DMS 273 (cell line): ENCODE data around the gene DUSP16.
"Not testable (repeated sequence)": the region's sequence is repeated elsewhere in the genome, so short reads cannot be mapped to it uniquely, and the experiment has no call there.

Experiments
- DNase-seq: peaks from one replicate; lab custom pipeline; 2025; ENCODE audit not compliant: unreplicated experiment; lab: John Stamatoyannopoulos, UW

DUSP16 gene

GRCh38 chr12:12522657-12523056 lies 40.0 kb downstream of the DUSP16 start:
- not testable (repeated sequence) for DNase-seq

- no peak for DNase-seq
Observed at GRCh38 chr12:12521888-12522287, 40.8 kb downstream of the DUSP16 start.

- no peak for DNase-seq
Observed at GRCh38 chr12:12521044-12521485, 41.6 kb downstream of the DUSP16 start.

GRCh38 chr12:12520273-12520672 lies 42.4 kb downstream of the DUSP16 start:
- DNase-seq = no peak

DNA sequence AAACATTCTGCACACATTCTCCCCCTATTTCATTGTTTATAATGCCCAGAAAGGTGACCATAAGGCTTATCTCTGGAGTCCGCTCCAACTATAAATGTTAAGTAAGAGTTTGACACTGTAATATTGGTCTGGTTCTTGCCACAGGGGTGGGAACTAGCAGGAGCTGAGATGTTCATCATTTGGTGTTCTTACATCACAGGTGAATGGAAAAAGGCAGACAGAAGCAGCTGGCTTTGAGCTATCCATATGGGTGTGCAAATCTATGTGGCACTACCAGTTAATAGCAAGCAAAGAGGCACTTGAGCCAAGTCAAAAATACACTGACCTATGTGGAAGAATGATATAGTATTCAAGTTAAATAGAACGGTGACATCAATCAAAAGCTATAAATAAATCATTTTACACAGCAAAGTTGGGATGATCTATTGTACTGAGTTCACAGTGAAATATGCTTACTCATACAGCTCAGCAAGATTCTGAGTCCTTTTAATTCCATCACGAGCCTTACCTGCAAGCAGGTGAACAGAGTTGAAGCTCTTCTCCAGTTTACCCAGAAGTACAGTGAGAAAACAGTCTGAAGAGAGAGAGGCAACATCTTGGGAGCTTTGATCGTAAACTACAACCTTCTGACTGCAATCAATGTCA lies 43.2 kb downstream of the DUSP16 start:
- DNase-seq = no peak

DNA sequence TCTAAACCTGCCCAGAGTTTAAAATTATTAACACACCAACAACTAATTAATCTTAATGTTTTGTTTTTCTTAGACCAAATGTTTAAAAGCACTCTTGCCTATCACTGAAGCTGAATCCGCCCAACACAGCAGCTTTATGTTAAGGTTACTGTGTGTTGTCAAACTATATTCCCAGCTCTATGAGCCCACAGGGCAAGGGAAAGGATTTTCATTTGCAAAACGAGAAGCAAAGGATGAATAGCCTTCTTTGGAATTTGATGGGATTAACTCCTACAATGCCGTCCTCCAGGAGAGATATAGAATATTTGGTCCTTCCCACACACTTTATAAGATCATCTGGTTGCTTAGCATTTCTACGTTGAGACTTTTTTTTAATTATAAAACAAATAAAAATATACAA lies 43.7 kb downstream of the DUSP16 start:
- DNase-seq = no peak

- no peak for DNase-seq
Observed at GRCh38 chr12:12518464-12518845, 44.2 kb downstream of the DUSP16 start.

DNA sequence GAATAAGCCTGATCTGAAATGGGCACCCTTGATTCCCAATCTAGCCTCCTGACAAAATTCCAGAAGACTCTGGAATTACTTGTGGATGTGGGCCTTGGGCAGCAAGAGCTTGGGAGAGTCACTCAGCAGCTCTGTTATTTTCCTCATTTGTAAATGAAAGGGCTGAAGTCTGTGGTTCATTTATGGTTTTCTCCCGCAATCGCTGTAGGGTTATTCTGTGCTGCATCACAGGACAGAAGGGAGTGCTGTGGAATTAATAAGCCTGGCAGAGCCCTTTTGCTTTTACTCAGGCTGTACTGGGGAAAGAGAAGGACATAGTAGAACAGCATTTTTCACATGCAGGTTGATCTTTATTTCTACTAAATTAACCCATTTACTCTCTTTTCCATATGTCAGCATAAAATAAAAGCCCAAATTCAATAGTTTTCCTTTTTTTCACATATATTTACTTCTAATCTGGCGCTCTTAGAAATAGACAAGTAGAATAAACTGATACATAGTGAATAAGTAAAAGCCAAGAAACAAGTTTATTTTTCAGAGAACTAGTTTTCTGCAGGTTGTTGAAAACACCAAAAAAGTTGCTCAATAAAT lies 49.2 kb downstream of the DUSP16 start:
- DNase-seq = no peak

GRCh38 chr12:12511895-12512711 lies 50.6 kb downstream of the DUSP16 start:
- no peak for DNase-seq

GRCh38 chr12:12511021-12511783 lies 51.5 kb downstream of the DUSP16 start:
- DNase-seq = no peak

GRCh38 chr12:12510551-12510950 lies 52.1 kb downstream of the DUSP16 start:
- no peak for DNase-seq

- DNase-seq = no peak
Observed at GRCh38 chr12:12510141-12510540, 52.5 kb downstream of the DUSP16 start.

DNA sequence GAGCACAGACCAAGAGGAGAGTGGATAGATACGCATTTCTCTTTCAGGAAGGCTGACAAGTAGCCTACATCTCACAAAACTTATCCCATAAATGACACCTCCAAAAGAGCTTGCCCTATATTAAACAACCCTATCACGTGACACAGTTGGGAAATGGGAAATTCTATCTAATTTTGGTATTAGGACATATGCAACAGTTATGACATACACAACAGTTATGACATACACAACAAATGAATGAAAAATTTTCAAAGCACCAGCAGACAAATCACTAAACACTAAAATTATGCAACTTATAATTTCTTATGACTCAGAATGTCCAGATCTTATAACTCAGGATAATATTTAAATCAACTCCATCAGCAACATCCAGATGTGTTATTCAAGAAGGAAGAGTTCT lies 54.1 kb downstream of the DUSP16 start:
- DNase-seq = no peak

DNA sequence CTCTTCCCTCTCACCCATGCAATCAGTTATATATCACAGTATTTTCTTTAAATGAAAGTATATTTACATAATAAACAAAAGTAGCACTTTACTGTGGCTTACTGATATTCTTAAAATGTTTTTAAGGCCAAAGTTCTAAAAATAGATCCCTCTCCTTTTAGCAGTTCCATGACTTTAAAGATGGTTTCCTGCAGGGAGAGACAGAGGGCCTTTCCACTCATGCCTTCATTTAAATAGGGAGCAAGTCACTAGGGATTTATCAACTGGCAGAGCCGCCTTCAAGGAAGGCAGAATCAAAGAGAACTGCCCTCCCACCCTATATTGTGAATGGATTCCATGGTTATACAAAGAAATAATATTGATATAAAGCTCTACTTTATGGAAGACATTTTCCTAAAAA lies 55.5 kb downstream of the DUSP16 start:
- DNase-seq = no peak

DNA sequence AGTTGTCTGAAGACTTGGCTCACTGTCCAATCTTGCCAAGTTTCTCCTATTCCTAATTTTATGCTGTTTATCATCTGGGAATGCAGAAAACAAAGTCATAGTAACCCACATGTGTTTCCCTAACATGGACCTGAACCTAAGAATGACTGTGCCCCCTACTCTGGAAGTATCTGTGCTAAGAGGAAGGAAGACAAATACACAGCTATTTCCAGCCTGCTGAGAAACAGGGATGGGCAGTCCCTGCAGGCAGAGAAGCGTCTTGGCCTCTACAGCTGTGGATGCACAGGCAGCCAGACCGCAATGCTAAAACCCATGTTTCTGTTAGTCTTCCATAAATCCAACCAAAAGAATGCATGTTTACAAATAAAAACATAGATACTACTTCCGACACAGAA lies 56.2 kb downstream of the DUSP16 start:
- no peak for DNase-seq

DNA sequence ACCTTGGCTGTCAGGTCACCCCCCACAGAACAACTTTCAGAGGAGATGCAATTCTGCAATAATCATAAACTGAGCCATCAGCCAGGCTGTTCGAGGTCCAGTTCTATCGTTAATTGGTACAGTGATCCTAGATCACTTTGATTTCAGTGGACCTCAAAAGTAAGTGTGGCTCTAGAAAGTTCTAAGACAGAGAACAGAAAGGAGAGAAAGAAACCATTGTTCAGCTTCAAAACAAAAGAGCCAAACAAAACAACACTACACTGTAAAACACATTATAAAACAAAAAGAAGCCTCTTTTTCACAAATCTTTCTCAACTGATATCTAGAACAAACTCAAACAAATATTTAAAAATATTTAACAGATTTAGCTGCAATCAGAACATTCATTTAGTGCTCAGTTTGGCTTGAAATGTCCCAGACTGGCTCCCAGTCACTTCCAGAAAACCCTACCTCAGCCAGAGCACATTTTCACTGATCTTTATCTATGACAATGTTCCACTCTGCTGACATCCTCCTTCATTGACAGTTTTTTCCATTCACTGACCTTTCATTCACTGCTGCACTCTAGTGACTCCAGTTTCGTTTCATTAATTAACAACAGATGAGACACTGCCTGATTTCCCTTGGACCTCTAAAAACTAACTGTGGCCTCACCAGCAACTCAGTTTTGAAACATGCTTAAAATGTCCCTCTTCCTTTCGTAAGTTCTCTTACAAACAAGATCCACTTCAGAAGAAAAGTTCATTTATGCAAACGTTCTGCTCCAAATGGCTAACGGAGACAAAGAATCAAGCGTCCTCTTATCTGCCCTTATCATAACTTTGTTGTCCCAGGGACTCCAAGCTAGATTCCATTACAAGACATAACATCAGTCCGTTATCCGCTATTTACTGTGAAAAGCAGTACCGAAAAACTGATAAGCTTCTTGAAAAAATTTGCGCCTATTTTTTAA lies 56.8 kb downstream of the DUSP16 start:
- DNase-seq = no peak

DNA sequence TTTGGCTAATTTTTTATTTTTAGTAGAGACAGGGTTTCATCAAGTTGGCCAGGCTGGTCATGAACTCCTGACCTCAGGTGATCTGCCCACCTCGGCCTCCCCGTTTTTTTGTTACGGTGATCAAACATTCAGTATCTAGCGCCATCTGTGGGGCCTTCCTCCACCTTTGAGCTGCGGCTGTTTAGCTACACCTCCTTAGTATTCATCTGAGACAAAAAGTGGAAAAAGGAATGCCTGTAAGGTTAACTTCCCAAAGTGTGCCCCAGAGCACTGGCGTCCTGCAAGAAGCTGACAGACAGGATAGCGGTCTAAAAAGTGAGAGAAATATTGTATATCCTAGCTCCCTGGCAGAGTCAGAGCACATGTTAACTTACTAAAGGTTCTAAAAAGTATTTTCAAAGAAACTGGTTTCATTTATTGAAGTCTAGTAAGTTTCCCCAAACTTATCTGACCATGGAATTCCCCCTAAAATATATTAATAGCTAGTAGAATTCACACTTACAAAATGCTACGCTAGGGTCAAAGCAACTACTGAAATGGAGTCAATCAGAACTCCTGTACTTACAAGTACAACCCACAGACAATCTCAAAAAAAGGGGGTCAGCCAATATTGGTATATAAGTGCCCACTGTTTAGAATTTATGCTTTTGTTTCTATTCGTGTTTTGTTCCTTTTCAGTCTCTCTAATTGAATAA lies 59.1 kb downstream of the DUSP16 start:
- no peak for DNase-seq

DNA sequence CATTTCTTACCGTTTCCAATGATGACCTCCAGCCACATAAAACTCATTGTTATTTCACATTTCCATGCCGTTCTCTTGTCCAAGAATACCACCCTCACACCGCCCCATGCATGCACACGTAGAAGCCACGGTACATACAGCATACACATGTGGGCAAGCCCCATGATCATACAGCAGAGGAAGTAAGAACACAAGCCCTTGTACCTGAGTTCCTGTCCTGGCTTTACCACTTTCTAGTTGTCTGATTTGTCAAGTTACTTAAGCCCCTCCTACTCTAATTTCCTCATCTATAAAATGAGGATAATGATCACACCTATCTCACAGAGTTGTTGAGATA lies 59.9 kb downstream of the DUSP16 start:
- no peak for DNase-seq

GRCh38 chr12:12502130-12502814 lies 60.4 kb downstream of the DUSP16 start:
- DNase-seq = not testable (repeated sequence)
